ENCODE measurements around the gene ANKRD44.

DNA sequence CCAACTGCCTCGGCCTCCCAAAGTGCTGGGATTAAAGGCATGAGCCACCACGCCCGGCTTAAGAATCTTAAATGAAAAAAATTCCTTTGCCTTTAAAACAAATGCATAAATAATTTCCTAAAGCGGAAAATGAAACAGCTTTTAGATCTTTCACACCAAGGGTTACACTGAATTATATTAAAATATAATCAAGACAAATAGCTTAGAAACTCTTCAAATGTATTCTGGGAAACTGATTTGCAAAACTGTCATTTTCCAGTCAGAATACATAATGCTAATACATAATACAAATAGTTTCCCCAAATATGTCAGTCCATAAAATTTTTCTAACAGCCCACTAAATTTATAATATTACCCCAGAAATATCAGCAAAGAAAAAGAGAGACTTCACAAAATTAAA is 315.8 kb downstream of the ANKRD44 start:
- no peak for TF ChIP-seq CTCF (IDR thresholded peaks at IDR 0.05)
- no peak for TF ChIP-seq EZH2phosphoT487 (IDR thresholded peaks at IDR 0.05)
- TF ChIP-seq EZH2 (IDR thresholded peaks at IDR 0.05), result no peak
